Left lung (tissue), 10 donors: ENCODE data around the gene RHEX. TPM values are rescaled to one million over a fixed set of nuclear protein-coding genes. Genes with fewer than 3 reads are reported as not detected.

Source experiments
- ATAC-seq: fragments of 200-7000 bp; cut with Tn5 transposase; one replicate; pipeline ENCODE4 v1.9.1; 2020; ENCODE audit warnings: moderate library complexity
- DNase-seq, 4 donors: peaks; one replicate each; pipeline ENCODE4 v3.0.0-alpha.2; 2013 to 2020
- H3K27ac ChIP-seq, 2 donors: fragments of 200-600 bp; sonication (generic) in 1 of 2; one replicate each; pipeline versions ENCODE4 v1.5.0 to v1.8.0; 2020 to 2021
- H3K27me3 ChIP-seq, 2 donors: fragments of 200-600 bp; sonication (generic) in 1 of 2; one replicate each; pipeline versions ENCODE4 v1.5.0 to v1.8.0; 2020 to 2021
- H3K36me3 ChIP-seq, 2 donors: fragments of 200-600 bp; sonication (generic) in 1 of 2; one replicate each; pipeline versions ENCODE4 v1.5.0 to v1.8.0; 2020 to 2021
- H3K4me1 ChIP-seq, 2 donors: fragments of 200-600 bp; one replicate each; pipeline ENCODE4 v1.8.0; 2021
- H3K4me3 ChIP-seq, 2 donors: fragments of 200-600 bp; sonication (generic) in 1 of 2; one replicate each; pipeline versions ENCODE4 v1.5.0 to v1.8.0; 2020 to 2021; ENCODE audit warnings: mild to moderate bottlenecking in 1 of 2
- H3K9me3 ChIP-seq, 2 donors: fragments of 200-600 bp; sonication (generic) in 1 of 2; one replicate each; pipeline versions ENCODE4 v1.5.0 to v1.8.0; 2020 to 2021
- intact Hi-C, 2 donors: fragments of 100-400 bp; cut with DNase I; formaldehyde crosslinking; loops; one replicate each; pipeline versions ENCODE4 v1.11.2 to v1.14.2; 2022
- polyA plus RNA-seq, 6 donors: library from polyadenylated mRNA; unstranded; fragments of 120-200 nt; gene quantifications; one replicate each; pipeline ENCODE4 v1.2.1, GENCODE V29; 2013; ENCODE audit not compliant: insufficient read length in 6 of 6
- total RNA-seq, 2 donors: library from RNA; stranded (reverse); fragmentation: NEBNext Ultra II Directional; extraction: Animal tissue kit (Norgen Biotek cat#: 25700); gene quantifications; one replicate each; pipeline ENCODE4 v1.2.1, GENCODE V29; 2021
- TF ChIP-seq, protein P1 (sequence below), 2 donors: fragments of 200-600 bp; sonication (generic) in 1 of 2; IDR thresholded peaks; one replicate each; pipeline versions ENCODE4 v1.5.0 to v1.8.0; 2021; ENCODE audit warnings: antibody characterized with exemption in 2 of 2
- donor health status: DM: no; HTN: yes; CAD: no.
- donor health status: DM: no; HTN: no; CAD: no.

The RHEX gene
- total and polyA plus RNA-seq, 8 donors = 0.18 to 2.4 (median 0.32) TPM; not detected in 1

DNA sequence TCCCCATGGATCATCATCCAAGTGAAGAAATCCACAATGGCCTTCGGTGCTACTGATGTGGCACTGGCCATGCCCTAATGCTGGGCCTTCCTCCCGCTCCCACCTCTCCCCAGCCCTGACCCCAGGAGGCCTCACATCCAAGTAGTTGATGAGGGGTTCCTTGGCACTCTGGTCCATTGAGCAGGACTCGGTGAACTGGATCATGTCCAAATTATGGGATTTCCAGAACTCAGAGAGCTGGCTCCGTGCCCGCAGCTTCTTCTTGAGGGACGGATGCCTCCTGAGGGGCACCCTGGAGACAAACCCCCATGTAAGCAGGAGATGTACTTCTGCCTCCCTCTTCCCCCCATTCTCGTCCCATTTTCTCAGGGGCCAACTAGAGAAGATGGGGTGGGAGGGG is 30.2 kb upstream of the RHEX start:
- H3K27me3 ChIP-seq = no peaks in the 10 kb centered on the region
- no peaks in the 10 kb centered on the region for H3K4me1 ChIP-seq
- H3K36me3 ChIP-seq = no peaks in the 10 kb centered on the region
- no peak for DNase-seq
- H3K4me3 ChIP-seq = peak overlapping the region in 1 of 2 donors; percentile 34
- TF ChIP-seq, protein P1, sequence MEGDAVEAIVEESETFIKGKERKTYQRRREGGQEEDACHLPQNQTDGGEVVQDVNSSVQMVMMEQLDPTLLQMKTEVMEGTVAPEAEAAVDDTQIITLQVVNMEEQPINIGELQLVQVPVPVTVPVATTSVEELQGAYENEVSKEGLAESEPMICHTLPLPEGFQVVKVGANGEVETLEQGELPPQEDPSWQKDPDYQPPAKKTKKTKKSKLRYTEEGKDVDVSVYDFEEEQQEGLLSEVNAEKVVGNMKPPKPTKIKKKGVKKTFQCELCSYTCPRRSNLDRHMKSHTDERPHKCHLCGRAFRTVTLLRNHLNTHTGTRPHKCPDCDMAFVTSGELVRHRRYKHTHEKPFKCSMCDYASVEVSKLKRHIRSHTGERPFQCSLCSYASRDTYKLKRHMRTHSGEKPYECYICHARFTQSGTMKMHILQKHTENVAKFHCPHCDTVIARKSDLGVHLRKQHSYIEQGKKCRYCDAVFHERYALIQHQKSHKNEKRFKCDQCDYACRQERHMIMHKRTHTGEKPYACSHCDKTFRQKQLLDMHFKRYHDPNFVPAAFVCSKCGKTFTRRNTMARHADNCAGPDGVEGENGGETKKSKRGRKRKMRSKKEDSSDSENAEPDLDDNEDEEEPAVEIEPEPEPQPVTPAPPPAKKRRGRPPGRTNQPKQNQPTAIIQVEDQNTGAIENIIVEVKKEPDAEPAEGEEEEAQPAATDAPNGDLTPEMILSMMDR (IDR thresholded peaks at IDR 0.05) = no peak
- ATAC-seq = no peak
- intact Hi-C loops = no loop called here
- H3K9me3 ChIP-seq = no peaks in the 10 kb centered on the region
- H3K27ac ChIP-seq = no peak overlapping the region

DNA sequence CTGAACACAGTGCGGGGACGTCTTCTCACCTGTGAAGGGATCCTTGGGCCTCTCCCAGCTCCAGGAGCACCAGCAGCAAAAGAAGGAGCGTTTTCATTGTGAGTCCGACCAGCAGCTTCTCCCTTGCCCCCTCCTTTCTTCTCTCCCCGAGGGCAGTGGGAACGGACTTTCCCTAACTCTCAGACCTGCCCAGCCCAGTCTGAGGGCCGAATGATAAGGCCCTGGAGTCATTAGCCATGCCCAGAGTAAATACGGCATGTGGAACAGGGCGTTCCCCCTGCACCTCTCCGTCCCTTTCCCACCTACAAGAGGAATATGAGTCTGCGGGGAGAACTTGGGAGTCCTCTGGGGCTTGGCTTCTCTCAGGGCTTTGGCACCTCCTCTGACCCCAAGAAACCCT is 29.3 kb upstream of the RHEX start, which contains the start of gene CTSE:
TSS of gene CTSE (minus strand) at position 201 of the 400 bp plus-strand sequence. CDS start at position 97, 104 bp downstream.
- TF ChIP-seq, protein P1 (IDR thresholded peaks at IDR 0.05) = no peak
- ATAC-seq = peak; percentile 88
- H3K36me3 ChIP-seq = no peaks in the 10 kb centered on the region
- peak within 1 kb of the TSS; percentile 22 to 37 for H3K27ac ChIP-seq
- H3K4me1 ChIP-seq = no peaks in the 10 kb centered on the region
- DNase-seq = peak in 1 of 4 donors; percentile 61
- H3K4me3 ChIP-seq = peak within 1 kb of the TSS in 1 of 2 donors; percentile 34
- no peaks in the 10 kb centered on the region for H3K27me3 ChIP-seq
- intact Hi-C loops = no loop called here
- no peaks in the 10 kb centered on the region for H3K9me3 ChIP-seq

DNA sequence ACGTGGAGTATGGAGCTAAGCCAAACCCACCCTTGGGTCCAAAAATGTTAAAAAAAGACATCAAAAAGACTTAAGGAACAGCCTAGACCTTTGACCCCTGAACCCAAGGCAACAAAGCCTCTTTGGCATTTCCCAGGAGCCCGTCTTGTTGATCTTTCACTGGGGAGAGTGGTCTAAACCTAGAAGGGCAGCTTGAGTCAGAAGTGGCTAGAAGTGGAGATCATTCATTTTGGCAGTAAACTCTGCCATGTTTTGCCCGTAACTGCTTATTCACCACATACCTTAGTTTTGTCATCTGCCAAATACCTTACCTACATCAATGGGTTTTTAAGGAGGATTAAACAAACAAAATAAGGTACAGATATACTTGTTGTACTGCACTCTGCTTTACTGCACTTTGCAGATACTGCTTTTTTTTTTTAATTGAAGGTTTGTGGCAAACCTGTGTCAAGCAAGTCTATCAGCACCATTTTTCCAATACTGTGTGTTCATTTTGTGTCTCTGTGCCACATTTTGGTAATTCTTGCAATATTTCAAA is 27.6 kb upstream of the RHEX start:
- Histone ChIP-seq H3K9me3 (no peaks in the 10 kb centered on the region), H3K27me3 (no peaks in the 10 kb centered on the region), H3K36me3 (no peaks in the 10 kb centered on the region), H3K4me3 (no peak overlapping the region), H3K4me1 (peaks cover 0 to 12% of the 10 kb centered on the region in 2 donors), H3K27ac (peak overlapping the region; percentile 14 to 22)
- intact Hi-C loops = loop anchor here in 1 of 2 donors (5.0 kb wide), 1 partner anchor 77 kb away; no protein-coding TSS in a partner anchor
- DNase-seq (no peak), ATAC-seq (peak; percentile 55)
- TF ChIP-seq, protein P1 (IDR thresholded peaks at IDR 0.05) = no peak

DNA sequence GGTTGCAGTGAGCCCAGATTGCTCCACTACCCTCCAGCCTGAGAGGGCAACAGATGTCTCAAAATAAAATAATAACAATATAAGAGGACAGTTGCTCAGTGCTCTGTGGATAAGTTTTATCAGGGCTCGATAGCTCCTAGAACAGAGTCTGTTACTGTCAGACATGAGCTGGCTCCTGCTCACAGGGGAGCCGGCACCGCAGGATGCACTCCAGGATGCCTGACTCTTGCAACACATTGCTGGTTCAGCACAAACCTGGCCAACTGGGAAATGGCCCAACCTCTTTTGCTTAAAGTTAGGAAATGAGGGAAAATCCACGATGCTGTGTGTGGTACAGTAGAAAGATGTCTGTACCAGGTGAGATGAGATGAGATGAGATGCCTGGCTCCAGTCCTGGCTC is 23.5 kb upstream of the RHEX start:
- H3K9me3 ChIP-seq = no peaks in the 10 kb centered on the region
- DNase-seq = peak in 1 of 4 donors; percentile 66
- H3K27ac ChIP-seq = no peak overlapping the region
- ATAC-seq = peak; percentile 73
- H3K4me3 ChIP-seq = no peak overlapping the region
- H3K36me3 ChIP-seq = no peaks in the 10 kb centered on the region
- intact Hi-C loops = loop anchor here in 1 of 2 donors (5.0 kb wide), 1 partner anchor 73 kb away; no protein-coding TSS in a partner anchor
- peaks cover 0 to 18% of the 10 kb centered on the region in 2 donors for H3K4me1 ChIP-seq
- TF ChIP-seq, protein P1 (IDR thresholded peaks at IDR 0.05) = no peak
- H3K27me3 ChIP-seq = no peaks in the 10 kb centered on the region

DNA sequence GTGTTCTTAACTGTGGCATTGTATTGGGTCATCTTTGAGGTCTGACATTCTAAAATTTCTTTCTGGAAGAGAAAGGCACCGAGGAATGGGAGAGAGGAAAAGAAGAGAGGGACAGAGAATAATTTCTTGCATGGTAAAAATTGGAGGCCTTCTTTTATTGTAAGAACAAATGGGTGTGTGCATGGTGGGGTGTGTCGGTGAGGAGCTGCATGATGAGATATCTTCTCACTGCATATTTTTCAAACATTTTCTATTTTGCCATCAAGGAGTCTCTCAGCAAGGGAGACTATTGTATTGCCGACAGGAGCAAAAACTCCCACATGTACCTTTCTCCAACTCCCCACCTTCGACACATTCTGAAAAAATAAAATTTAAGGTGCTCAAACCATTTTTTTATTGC is 22.8 kb upstream of the RHEX start:
- H3K4me3 ChIP-seq = no peak overlapping the region
- ATAC-seq = no peak
- intact Hi-C loops = no loop called here

More for the DNA sequence above, 22.8 kb upstream of the RHEX start:
- H3K9me3 ChIP-seq = no peaks in the 10 kb centered on the region
- DNase-seq = no peak
- H3K27me3 ChIP-seq = no peaks in the 10 kb centered on the region
- H3K4me1 ChIP-seq = peaks cover 0 to 24% of the 10 kb centered on the region in 2 donors
- no peaks in the 10 kb centered on the region for H3K36me3 ChIP-seq
- TF ChIP-seq, protein P1 (IDR thresholded peaks at IDR 0.05) = no peak
- no peak overlapping the region for H3K27ac ChIP-seq
